ENCODE data around the gene UVSSA.

The UVSSA gene

DNA sequence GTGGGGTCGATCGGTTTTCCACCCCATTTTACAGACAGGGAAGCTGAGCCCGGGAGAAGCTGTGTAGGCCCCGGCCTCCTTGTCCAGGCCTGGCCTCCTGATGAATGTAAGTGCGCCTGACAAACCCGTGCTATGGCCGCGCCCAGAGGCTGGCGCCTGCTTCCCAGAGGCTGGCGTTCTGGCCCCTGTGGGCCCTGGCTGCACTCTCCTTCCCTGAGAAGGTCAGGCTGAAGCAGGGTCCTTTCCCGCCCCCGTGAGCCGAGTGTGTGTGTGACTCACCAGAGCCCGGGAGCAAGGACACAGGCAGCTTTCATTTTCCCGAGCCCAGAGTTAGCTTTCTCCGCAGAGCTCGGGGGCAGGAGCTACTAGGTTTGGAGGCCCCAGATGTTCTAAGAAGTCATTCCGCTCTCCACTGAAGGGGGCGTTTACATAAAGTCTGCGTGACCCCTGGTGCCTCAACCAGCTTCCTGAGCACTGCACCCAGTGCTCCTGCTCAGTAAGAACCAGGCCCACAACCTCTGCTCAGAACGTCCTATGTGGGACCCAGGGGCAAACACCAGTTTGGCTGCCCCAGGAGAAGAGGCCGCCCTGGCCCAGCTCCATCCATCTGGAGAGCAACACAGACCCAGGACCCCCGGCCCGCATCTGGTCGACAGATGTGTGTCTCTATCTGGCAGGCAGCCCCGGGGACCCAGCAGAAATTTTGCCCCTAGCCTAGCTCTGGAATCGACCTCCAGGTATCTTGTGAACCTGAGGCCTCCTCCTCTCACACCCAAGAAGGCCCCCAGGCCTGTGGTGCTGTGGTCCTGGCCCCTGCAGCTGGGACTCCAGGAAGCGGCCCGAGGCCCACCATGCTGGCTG, 13.6 kb downstream of the UVSSA start:
- no peak overlapping the region for H3K4me3 ChIP-seq (ENCODE audit: low read depth, low read length)
- TF ChIP-seq, protein P1, sequence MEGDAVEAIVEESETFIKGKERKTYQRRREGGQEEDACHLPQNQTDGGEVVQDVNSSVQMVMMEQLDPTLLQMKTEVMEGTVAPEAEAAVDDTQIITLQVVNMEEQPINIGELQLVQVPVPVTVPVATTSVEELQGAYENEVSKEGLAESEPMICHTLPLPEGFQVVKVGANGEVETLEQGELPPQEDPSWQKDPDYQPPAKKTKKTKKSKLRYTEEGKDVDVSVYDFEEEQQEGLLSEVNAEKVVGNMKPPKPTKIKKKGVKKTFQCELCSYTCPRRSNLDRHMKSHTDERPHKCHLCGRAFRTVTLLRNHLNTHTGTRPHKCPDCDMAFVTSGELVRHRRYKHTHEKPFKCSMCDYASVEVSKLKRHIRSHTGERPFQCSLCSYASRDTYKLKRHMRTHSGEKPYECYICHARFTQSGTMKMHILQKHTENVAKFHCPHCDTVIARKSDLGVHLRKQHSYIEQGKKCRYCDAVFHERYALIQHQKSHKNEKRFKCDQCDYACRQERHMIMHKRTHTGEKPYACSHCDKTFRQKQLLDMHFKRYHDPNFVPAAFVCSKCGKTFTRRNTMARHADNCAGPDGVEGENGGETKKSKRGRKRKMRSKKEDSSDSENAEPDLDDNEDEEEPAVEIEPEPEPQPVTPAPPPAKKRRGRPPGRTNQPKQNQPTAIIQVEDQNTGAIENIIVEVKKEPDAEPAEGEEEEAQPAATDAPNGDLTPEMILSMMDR (IDR thresholded peaks at IDR 0.05; ENCODE audit: low read depth, low read length, missing control alignments): no peak
- DNase-seq (ENCODE audit: low read depth): no peak
- in situ Hi-C loops (cut with HindIII; ENCODE audit: low sequenced_read_pairs): no loop called here

DNA sequence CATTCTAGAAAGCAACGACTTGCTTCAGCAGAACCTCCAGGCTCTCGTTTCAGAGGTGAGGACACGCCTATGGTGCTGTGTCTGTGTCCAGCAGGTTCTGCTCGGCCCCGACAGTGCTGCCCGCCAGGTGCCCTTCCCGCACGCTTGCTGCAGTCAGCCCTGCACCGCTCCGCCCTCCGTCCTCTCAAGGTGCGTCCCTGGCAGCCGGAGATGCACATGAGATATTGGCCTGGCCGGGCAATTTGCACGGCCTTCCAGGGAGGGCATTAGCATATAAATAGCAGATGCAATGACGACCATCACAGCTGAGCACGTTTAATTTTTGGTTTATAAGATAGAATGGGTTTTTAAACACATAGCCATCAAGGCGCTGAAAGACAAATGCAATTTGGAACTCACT, 14.4 kb downstream of the UVSSA start:
- TF ChIP-seq, protein P1 (IDR thresholded peaks at IDR 0.05; ENCODE audit: low read depth, low read length, missing control alignments): no peak
- no peak for DNase-seq (ENCODE audit: low read depth)
- in situ Hi-C loops (cut with HindIII; ENCODE audit: low sequenced_read_pairs): no loop called here
- no peak overlapping the region for H3K4me3 ChIP-seq (ENCODE audit: low read depth, low read length)

DNA sequence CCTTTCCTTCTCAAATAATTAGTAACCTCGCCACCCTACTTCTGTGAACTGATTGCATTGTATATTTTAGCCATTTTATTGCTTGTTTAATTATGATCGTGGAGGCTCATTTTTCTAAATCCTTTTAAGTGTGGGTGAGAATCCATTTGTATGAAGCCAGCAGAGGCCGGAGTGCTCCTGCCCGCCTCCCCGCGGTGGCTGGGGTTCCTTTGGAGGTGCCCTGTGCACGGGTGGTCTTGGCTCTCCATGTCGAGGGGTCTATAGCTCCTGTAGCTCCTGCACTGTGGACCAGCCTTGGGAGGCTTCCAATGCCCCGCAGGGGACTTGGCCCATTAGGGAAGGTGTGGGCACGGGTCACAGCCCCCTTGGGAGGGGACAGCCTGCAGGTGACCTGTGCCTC, 15.0 kb downstream of the UVSSA start:
- DNase-seq (ENCODE audit: low read depth): no peak
- TF ChIP-seq, protein P1 (IDR thresholded peaks at IDR 0.05; ENCODE audit: low read depth, low read length, missing control alignments): no peak
- in situ Hi-C loops (cut with HindIII; ENCODE audit: low sequenced_read_pairs): no loop called here
- no peak overlapping the region for H3K4me3 ChIP-seq (ENCODE audit: low read depth, low read length)

DNA sequence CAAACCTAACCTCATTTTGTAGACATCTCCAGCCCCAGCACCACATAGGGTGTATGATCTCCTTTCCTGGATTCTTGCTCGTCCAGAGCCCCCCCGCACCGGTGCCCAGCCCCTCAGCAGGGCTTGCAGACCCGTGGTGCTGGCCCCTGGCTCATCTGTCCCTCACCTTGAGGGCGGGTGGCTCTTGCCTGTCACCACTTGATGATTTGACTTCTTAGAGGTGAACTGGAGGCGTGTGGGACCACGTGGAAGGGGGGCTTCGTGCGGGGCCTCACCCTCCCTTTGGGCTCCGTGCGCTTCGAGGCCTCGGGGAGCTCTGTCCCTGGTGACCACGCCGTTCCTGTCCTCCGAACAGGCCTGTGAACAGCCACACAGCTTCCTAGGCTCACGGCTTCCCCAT, 15.5 kb downstream of the UVSSA start:
- TF ChIP-seq, protein P1 (IDR thresholded peaks at IDR 0.05; ENCODE audit: low read depth, low read length, missing control alignments): no peak
- no peak overlapping the region for H3K4me3 ChIP-seq (ENCODE audit: low read depth, low read length)
- DNase-seq (ENCODE audit: low read depth): no peak
- in situ Hi-C loops (cut with HindIII; ENCODE audit: low sequenced_read_pairs): no loop called here

DNA sequence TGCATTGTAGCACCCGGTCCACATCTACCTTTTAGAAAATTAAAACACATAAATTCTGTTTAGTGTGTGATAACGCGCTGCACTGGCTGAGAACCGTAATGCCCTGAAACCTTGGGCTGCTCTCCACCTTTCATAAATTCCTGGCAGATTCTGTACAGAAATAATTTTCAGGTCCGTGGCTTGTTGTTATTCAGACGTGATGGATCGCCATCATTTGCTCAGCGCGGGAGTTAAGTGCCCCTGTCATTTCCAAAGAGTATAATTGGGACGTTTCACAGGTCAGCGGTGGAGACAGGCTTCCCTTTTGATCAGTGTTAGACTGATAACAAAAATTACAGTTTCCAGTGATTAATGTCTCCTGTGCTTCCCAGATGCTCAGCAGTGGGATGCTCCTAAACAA, 16.5 kb downstream of the UVSSA start:
- DNase-seq (ENCODE audit: low read depth): no peak
- in situ Hi-C loops (cut with HindIII; ENCODE audit: low sequenced_read_pairs): no loop called here

DNA sequence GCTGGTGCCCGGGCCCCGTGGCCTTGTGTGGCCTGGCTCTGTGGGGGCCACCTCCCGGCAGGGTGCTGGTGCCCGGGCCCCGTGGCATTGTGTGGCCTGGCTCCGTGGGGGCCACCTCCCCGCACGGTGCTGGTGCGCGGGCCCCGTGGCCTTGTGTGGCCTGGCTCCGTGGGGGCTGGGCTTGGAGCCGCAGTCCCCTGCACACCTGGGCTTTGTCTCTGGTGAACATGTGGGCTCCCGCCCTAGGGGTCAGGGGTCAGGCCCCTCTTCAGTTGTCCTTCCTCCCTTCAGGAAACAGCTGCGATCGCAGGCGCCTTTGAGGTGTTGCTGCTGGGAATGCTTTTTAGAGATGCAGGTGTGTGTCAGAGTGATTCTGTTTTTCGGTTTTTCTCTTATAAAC, 17.2 kb downstream of the UVSSA start:
- DNase-seq (ENCODE audit: low read depth): no peak
- TF ChIP-seq, protein P1 (IDR thresholded peaks at IDR 0.05; ENCODE audit: low read depth, low read length, missing control alignments): no peak
- in situ Hi-C loops (cut with HindIII; ENCODE audit: low sequenced_read_pairs): no loop called here
- no peak overlapping the region for H3K4me3 ChIP-seq (ENCODE audit: low read depth, low read length)

More for the DNA sequence above, 16.5 kb downstream of the UVSSA start:
- TF ChIP-seq, protein P1 (IDR thresholded peaks at IDR 0.05; ENCODE audit: low read depth, low read length, missing control alignments): no peak
- no peak overlapping the region for H3K4me3 ChIP-seq (ENCODE audit: low read depth, low read length)
